Rectal smooth muscle tissue (tissue), 1 donor: ENCODE data around the gene LETM1.
"Not testable (repeated sequence)": the region's sequence is repeated elsewhere in the genome, so short reads cannot be mapped to it uniquely, and the experiment has no call there.

Experiments used
- H3K27ac ChIP-seq: one replicate; pipeline ENCODE4 v1.7.0; 2013; ENCODE audit warnings: low read depth, low read length, inconsistent platforms
- H3K27me3 ChIP-seq: one replicate; pipeline ENCODE4 v1.7.0; 2013; ENCODE audit warnings: low read length; ENCODE audit not compliant: control insufficient read depth, insufficient read depth
- H3K36me3 ChIP-seq: one replicate; pipeline ENCODE4 v1.7.0; 2013; ENCODE audit warnings: low read length; ENCODE audit not compliant: control insufficient read depth, insufficient read depth
- H3K4me1 ChIP-seq: one replicate; pipeline ENCODE4 v1.7.0; 2013; ENCODE audit warnings: low read length; ENCODE audit not compliant: control insufficient read depth, insufficient read depth
- H3K4me3 ChIP-seq: one replicate; pipeline ENCODE4 v1.7.0; 2013; ENCODE audit warnings: low read length
- H3K9ac ChIP-seq: one replicate; pipeline ENCODE4 v1.7.0; 2013; ENCODE audit warnings: low read length

Gene LETM1

GRCh38 chr4:1842339-1842895 is 13.5 kb downstream of the LETM1 start:
- Histone ChIP-seq H3K36me3 (peaks cover 18% of the 10 kb centered on the region), H3K4me3 (no peak overlapping the region), H3K27ac (no peak overlapping the region), H3K4me1 (no peaks in the 10 kb centered on the region), H3K27me3 (no peaks in the 10 kb centered on the region), H3K9ac (no peak overlapping the region)

GRCh38 chr4:1841887-1842210 is 14.1 kb downstream of the LETM1 start:
- Histone ChIP-seq H3K27ac (no peak overlapping the region), H3K36me3 (peaks cover 18% of the 10 kb centered on the region), H3K27me3 (no peaks in the 10 kb centered on the region), H3K4me1 (no peaks in the 10 kb centered on the region), H3K9ac (no peak overlapping the region), H3K4me3 (no peak overlapping the region)

GRCh38 chr4:1841201-1841886 is 14.6 kb downstream of the LETM1 start:
- H3K36me3 ChIP-seq: peaks cover 18% of the 10 kb centered on the region
- H3K9ac ChIP-seq: no peak overlapping the region
- no peak overlapping the region for H3K27ac ChIP-seq
- H3K4me1 ChIP-seq: no peaks in the 10 kb centered on the region
- no peaks in the 10 kb centered on the region for H3K27me3 ChIP-seq
- no peak overlapping the region for H3K4me3 ChIP-seq

- Histone ChIP-seq H3K4me3 (no peak overlapping the region), H3K9ac (no peak overlapping the region), H3K36me3 (peaks cover 28% of the 10 kb centered on the region), H3K27me3 (no peaks in the 10 kb centered on the region), H3K4me1 (no peaks in the 10 kb centered on the region), H3K27ac (no peak overlapping the region)
These were observed 16.7 kb downstream of the LETM1 start for GRCh38 chr4:1839282-1839681.

GRCh38 chr4:1837069-1837468 is 18.9 kb downstream of the LETM1 start:
- Histone ChIP-seq H3K9ac (no peak overlapping the region), H3K36me3 (peaks cover 31% of the 10 kb centered on the region), H3K4me3 (no peak overlapping the region), H3K27ac (no peak overlapping the region), H3K27me3 (no peaks in the 10 kb centered on the region), H3K4me1 (no peaks in the 10 kb centered on the region)

- Histone ChIP-seq H3K27ac (no peak overlapping the region), H3K27me3 (no peaks in the 10 kb centered on the region), H3K4me1 (no peaks in the 10 kb centered on the region), H3K9ac (no peak overlapping the region), H3K36me3 (peaks cover 30% of the 10 kb centered on the region), H3K4me3 (no peak overlapping the region)
These were observed 19.3 kb downstream of the LETM1 start for GRCh38 chr4:1836650-1837049.

GRCh38 chr4:1835836-1836235 is 20.1 kb downstream of the LETM1 start:
- not testable (repeated sequence) for H3K27ac ChIP-seq, H3K9ac ChIP-seq, H3K4me1 ChIP-seq, H3K4me3 ChIP-seq, H3K27me3 ChIP-seq
- H3K36me3 ChIP-seq: peaks cover 34% of the 10 kb centered on the region

GRCh38 chr4:1834047-1834775 is 21.7 kb downstream of the LETM1 start:
- Histone ChIP-seq H3K4me1 (no peaks in the 10 kb centered on the region), H3K36me3 (peaks cover 32% of the 10 kb centered on the region), H3K9ac (no peak overlapping the region), H3K27ac (peak overlapping the region; percentile 7), H3K27me3 (no peaks in the 10 kb centered on the region), H3K4me3 (no peak overlapping the region)

GRCh38 chr4:1833307-1834046 is 22.5 kb downstream of the LETM1 start:
- Histone ChIP-seq H3K27ac (no peak overlapping the region), H3K4me1 (no peaks in the 10 kb centered on the region), H3K27me3 (no peaks in the 10 kb centered on the region), H3K9ac (no peak overlapping the region), H3K36me3 (peaks cover 31% of the 10 kb centered on the region), H3K4me3 (no peak overlapping the region)

- H3K36me3 ChIP-seq: peaks cover 31% of the 10 kb centered on the region
These were observed 23.3 kb downstream of the LETM1 start for GRCh38 chr4:1832690-1833089.

GRCh38 chr4:1831331-1831730 is 24.6 kb downstream of the LETM1 start:
- peaks cover 34% of the 10 kb centered on the region for H3K36me3 ChIP-seq
- H3K4me3 ChIP-seq: no peak overlapping the region
- no peak overlapping the region for H3K27ac ChIP-seq
- H3K4me1 ChIP-seq: no peaks in the 10 kb centered on the region
- no peak overlapping the region for H3K9ac ChIP-seq
- no peaks in the 10 kb centered on the region for H3K27me3 ChIP-seq

More at GRCh38 chr4:1832690-1833089, 23.3 kb downstream of the LETM1 start:
- no peak overlapping the region for H3K4me3 ChIP-seq
- H3K4me1 ChIP-seq: no peaks in the 10 kb centered on the region
- H3K27ac ChIP-seq: no peak overlapping the region
- no peaks in the 10 kb centered on the region for H3K27me3 ChIP-seq
- H3K9ac ChIP-seq: no peak overlapping the region

GRCh38 chr4:1830642-1831228 is 25.2 kb downstream of the LETM1 start:
- Histone ChIP-seq H3K4me1 (no peaks in the 10 kb centered on the region), H3K27ac (no peak overlapping the region), H3K36me3 (peaks cover 38% of the 10 kb centered on the region)

More at GRCh38 chr4:1830642-1831228, 25.2 kb downstream of the LETM1 start:
- Histone ChIP-seq H3K27me3 (no peaks in the 10 kb centered on the region), H3K9ac (no peak overlapping the region), H3K4me3 (no peak overlapping the region)
